Measurements from ENCODE around the gene LRCOL1.
A peak's percentile ranks its signal among the peaks of the same experiment; 100 is the strongest.

The LRCOL1 gene

GRCh38 chr12:132618683-132619043 is 8.3 kb upstream of the LRCOL1 start, which contains the start of gene P2RX2:
TSS of gene P2RX2 (plus strand) at chr12:132618776. CDS start at chr12:132618817, 41 bp downstream.
- DNase-seq: no peak

GRCh38 chr12:132617822-132618682 is 7.7 kb upstream of the LRCOL1 start:
- DNase-seq: no peak

GRCh38 chr12:132617135-132617701 is 6.8 kb upstream of the LRCOL1 start:
- no peak for DNase-seq

GRCh38 chr12:132615579-132616038 is 5.2 kb upstream of the LRCOL1 start:
- no peak for DNase-seq

GRCh38 chr12:132614861-132615578 is 4.6 kb upstream of the LRCOL1 start:
- DNase-seq: peak; percentile 78

GRCh38 chr12:132614029-132614428 is 3.6 kb upstream of the LRCOL1 start:
- no peak for DNase-seq

GRCh38 chr12:132611620-132612019 is 1.2 kb upstream of the LRCOL1 start:
- no peak for DNase-seq

- DNase-seq: no peak
These were observed 652 bp upstream of the LRCOL1 start for GRCh38 chr12:132610866-132611602.

- no peak for DNase-seq
These were observed 1.9 kb downstream of the LRCOL1 start for GRCh38 chr12:132608231-132609171.

- DNase-seq: no peak
These were observed 3.5 kb downstream of the LRCOL1 start for GRCh38 chr12:132606927-132607326.

- DNase-seq: no peak
These were observed 3.9 kb downstream of the LRCOL1 start for GRCh38 chr12:132606466-132606865.

- DNase-seq: no peak
These were observed 4.5 kb downstream of the LRCOL1 start for GRCh38 chr12:132605892-132606291.

GRCh38 chr12:132604668-132605441 is 5.5 kb downstream of the LRCOL1 start:
- DNase-seq: no peak

GRCh38 chr12:132604151-132604618 is 6.2 kb downstream of the LRCOL1 start:
- no peak for DNase-seq

GRCh38 chr12:132603240-132604150 is 6.9 kb downstream of the LRCOL1 start:
- no peak for DNase-seq

- DNase-seq: no peak
These were observed 7.7 kb downstream of the LRCOL1 start for GRCh38 chr12:132602572-132603239.

GRCh38 chr12:132601171-132601883 is 9.1 kb downstream of the LRCOL1 start:
- no peak for DNase-seq
